GM18907 (cell line): ENCODE data around the gene SLC6A3.
A peak's percentile ranks its signal among the peaks of the same experiment; 100 is the strongest.

Experiments
- ATAC-seq: cut with Tn5 transposase; IDR thresholded peaks from one replicate; pipeline ENCODE4 v1.9.1; 2021; ENCODE audit warnings: mild to moderate bottlenecking, moderate library complexity; ENCODE audit not compliant: unreplicated experiment

The SLC6A3 gene

DNA sequence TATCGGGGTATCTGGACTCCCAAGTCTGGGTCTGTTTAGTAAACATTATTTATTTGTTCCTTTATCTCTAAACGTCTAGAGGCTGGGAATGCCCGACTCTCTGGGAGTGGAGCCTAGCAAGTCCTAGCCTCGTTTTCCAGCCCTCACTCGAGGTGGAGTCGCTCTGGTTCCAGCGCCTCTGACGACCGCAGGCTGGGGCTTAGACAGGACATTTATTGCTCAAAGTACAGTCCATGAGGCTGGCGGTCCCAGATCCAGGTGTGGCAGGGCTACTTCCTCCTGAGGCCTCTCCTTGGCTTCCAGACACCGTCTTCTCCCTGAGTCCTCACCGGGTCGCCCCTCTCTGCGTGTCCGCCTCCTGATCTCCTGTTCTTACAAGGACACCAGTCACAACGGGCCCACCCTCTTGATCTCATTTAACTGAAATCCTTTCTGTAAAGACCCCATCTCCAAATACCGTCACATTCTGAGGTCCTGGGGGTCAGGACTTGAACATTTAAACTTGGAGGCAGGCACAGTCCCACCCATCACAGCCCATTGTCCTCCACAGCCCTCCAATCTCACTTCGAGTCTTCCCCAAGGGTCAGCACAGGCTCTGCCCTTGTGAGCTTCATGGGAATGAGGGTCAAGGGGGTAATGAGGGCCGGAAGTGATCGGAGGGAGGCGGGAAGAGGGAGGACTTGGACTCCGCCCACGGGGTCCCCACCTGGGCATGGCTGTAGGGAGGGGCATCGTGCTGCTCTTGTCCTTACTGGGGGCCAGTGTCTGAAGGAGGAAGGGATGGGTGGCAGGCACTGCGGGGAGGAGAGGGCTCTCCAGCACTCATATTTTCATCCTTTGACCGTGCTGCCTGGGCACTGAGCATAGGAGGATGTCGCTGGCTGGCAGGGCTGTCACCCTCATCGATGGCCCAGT is 88.1 kb downstream of the SLC6A3 start:
- no peak for ATAC-seq

- ATAC-seq: no peak
These were observed 90.7 kb downstream of the SLC6A3 start for GRCh38 chr5:1354576-1354975.

DNA sequence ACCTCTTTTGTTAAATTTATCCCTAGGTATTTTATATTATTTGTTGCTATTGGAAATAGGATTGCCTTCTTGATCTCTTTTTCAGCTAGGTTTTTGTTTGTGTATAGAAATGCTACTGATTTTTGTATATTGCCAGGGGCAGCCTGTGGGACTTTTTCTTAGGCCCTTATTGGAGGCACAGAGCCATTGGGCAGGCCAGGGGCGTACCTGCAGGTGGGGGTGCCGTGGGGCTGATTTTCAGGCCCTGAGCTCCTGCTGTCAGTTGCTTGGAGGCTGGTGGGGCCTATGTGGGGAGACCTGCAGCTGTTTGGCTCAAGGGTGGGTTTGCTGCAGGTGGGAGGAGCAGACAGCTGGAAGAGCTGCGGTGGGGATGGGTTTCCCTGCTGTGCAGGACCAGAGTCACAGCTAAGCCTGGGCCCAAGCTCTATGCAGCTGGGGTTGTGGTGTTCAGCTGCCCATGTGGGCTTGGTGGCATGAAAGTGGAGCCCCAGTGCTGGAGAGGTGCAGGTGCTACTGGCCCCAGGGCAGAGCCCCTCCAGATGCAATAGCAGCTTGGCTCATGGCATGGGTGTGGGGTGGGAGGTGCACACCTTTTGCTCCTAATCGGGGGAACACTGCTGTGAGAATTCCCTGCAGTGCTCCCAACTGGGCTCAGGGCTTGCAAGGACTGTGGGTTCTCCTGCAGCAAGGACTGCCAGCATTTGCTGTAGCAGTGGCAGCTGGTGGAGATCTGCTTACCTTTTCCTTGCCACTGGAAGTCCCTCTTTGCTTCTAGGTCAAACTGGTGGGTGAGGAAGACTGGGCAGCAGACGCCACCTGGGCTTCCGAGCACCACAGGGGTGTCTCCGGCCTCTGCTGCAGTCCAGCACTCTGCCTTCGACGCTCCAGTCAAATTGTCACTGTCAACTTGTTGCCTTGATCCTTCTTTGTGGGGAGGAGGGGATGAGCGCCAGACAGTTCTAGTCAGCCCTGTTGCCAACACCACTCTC is 92.7 kb downstream of the SLC6A3 start:
- ATAC-seq: no peak

DNA sequence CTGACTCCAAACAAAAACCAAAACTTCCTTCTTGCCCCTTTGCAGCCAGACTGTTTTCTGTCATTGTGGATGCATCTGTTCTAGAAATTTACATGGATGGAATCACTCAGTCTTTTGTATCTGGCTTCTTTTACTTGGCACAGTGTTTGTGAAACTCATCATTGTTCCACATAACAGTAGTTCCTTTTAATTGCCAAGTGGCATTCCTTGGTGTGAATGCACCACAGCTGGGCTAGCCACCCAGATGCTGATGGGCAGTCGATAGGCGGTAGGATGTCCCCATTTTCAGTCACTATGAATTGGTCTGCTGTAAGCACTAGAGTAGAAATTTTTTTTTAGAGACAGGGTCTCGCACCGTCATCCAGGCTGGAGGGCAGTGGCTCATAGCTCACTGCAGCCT is 94.1 kb downstream of the SLC6A3 start:
- no peak for ATAC-seq

- no peak for ATAC-seq
These were observed 96.0 kb downstream of the SLC6A3 start for GRCh38 chr5:1349246-1349645.

DNA sequence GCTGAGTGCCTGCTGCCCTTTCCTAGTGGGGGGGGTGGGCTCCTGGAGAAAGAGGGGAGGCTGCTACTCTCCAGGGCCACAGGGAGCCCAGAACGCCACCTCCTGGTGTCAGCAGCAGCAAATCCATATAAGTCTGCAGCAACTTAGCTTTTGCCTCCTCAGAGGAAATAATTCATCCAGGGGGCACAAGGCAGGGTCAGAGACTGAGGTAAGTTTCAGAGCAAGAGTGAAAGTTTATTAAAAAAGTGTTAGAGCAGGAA is 96.3 kb downstream of the SLC6A3 start:
- ATAC-seq: no peak

- no peak for ATAC-seq
These were observed 97.7 kb downstream of the SLC6A3 start for GRCh38 chr5:1347571-1347970.

- ATAC-seq: no peak
These were observed 98.4 kb downstream of the SLC6A3 start for GRCh38 chr5:1346627-1347440.

DNA sequence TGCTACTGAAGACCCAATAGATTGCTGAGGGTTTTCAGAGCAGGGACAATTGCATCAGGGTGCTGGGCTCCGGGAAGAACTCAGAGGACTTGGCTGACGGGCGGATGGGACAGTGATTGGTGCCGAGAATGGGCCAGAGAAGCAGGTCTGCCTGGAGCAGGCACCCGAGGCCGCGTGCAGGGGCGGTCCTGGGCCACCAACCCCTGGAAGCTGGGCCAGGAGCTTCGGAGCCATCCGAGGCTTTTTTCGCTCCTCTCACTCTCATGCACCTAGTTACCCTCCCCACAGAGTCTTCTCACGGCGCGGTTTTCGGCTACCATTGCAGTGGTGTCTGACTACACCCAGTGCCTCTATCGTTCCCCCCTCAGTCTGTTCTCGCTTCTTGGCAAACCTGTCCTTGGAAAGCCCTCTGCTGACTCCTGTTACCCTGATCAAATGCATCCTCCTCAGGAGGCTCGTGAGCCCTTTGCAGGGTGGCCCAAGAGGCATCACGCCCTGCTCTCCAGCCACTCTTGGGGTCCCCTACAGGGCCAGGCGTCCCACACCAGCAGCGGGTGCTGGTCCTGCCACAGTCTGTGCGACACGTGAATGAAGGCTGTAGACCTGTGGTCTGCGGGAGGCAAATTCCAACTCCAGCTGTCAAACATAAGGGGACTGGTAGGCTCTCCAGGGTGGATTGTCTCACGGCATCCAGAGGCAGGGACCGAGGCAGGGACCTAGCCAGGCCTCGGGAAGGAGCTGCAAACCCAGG is 99.2 kb downstream of the SLC6A3 start:
- no peak for ATAC-seq

DNA sequence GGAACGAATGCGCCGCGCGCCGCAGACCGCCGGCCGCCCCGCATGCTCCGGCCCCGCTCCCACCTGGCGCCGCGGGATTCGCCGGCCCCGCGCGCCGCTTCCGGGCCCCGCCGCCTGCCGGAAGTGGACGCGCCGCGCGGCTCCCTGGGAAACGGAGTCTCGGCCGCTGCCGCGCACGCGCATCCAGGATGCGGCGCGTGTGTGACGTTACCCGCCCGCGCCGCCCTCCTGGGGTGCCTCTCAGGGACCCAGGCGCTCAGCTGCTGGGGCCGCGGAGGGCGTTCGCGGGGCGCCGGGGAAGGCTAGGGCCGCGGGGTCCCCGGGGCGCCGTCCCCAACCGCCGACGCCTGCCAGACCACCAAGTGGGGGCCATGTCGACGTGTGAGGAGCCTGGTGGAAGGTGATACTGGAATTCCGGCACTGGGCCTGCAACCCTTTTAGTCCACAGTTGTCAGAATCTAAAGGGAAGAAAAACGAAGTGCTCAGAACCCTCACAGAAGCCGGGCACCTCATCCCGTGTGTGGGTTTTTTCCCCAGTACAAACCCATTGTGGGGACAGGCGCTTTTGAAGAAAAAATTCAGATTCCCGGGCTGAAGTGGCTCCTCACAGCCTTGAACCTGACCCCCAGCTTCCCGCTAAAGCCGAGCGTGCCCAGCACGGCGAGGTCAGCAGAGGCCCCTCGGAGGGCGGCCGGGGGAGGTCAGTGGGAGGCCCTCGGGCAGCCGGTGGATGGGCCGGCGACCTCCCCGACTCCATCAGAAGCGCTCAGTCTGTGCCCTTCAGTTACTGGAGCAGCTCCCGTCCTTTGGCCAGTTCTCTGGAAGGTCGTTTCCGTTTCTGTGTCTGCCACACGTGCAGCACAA is 100.0 kb downstream of the SLC6A3 start, which contains the start of gene CLPTM1L:
CLPTM1L (minus strand) TSS at position 125 of the 864 bp plus-strand sequence. CDS start 258 bp downstream, outside the sequence.
- peak; percentile 72 for ATAC-seq

DNA sequence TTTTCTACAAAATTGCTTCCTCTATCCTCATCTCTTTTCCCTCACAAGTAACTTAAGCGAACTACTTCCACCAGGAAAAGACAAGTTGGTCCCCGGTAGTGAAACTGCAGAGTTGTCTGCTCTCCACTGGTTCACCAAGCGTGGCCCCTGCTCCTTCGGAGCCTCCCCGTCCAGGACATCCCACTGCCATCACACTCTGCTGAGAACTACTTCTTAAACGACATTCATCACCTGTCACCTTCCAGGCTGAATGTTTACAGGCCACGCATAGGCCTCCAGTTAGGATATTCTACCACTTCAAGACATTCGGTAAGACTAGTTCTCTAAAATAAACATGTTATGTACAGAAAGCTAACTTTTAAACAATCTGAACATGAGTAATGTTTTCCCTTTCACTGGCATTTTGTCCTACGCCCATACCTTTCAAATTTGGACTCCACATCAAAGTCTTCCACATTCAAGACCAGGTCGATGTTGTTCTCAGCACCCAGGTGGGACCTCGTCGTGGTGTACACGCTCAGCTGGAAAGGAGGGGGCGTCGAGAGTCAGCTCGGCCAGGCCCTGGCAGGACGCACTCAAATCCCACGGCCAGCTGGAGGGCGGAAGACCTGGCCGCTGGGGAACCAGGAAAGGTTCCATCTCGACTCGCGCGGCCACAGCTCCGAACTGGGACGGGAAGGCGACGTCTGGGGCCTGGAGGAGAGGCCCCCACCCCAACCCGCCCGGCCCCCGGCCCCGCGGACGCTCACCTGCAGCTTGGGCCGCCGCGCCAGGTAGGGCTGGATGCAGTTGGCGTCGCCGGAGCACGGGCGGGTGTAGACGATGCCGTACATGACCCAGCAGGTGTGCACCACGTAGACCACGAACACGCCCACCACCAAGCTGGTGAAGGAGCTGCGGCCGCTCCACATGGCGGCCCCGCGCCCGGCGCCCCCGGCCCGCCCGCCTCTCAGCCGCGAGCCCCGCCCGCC is 101.0 kb downstream of the SLC6A3 start:
- ATAC-seq: peak; percentile 35

DNA sequence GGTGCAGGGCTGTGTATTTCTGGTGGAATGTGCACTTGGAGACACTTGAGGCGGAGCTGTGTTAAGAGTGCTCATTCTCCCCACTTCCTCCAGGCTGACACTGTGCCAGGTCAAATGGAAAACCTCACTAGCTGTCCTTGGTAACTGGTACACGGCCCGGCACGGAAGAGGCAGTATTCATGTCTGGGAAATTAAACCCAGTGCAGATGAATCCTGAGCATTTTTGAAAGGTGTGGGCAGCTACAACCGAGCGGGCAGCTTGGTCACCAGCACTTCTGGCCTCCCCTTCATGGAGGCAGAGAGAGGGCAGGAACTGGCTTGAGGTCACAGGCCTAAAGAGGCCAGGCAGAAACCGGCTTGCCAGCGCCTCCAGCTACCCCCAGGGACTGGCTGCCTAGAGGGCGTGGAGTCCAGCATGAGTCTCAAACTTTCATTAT is 101.9 kb downstream of the SLC6A3 start:
- no peak for ATAC-seq
